Stimulated activated naive CD8-positive, alpha-beta T cell treated with anti-CD3 and anti-CD28 coated beads, Interleukin-15, amount 100 ng/mL, for 72 hours (primary cell): ENCODE results near the gene UST.
"Not testable (repeated sequence)": the region's sequence is repeated elsewhere in the genome, so short reads cannot be mapped to it uniquely, and the experiment has no call there.

Experiments
- ATAC-seq: fragments of 150-1000 bp; cut with Tn5 transposase; 2 replicates; pipeline ENCODE4 v1.10.0; 2021; ENCODE audit warnings: mild to moderate bottlenecking, moderate library complexity
- DNase-seq, 2 donors: peaks; one replicate each; pipeline ENCODE4 v3.0.0; 2021 to 2022
- H3K27ac Mint-ChIP-seq, 2 donors: one replicate each; pipeline ENCODE4 v1.8.0; 2022; ENCODE audit warnings: mild to moderate bottlenecking in 2 of 2, mixed read lengths in 2 of 2, moderate library complexity in 2 of 2
- H3K27me3 Mint-ChIP-seq: one replicate; pipeline ENCODE4 v1.8.0; 2022; ENCODE audit warnings: mixed read lengths
- H3K4me1 Mint-ChIP-seq: one replicate; pipeline ENCODE4 v1.8.0; 2022; ENCODE audit warnings: mild to moderate bottlenecking, mixed read lengths
- H3K4me3 Mint-ChIP-seq, 2 donors: one replicate each; pipeline ENCODE4 v1.8.0; 2022; ENCODE audit warnings: mild to moderate bottlenecking in 2 of 2, mixed read lengths in 2 of 2, moderate library complexity in 1 of 2
- H3K9me3 Mint-ChIP-seq, 2 donors: one replicate each; pipeline ENCODE4 v1.8.0; 2022; ENCODE audit warnings: mixed read lengths in 2 of 2

The UST gene

GRCh38 chr6:149024361-149024760, 277.5 kb downstream of the UST start:
- no peak overlapping the region for H3K4me3 Mint-ChIP-seq
- H3K27me3 Mint-ChIP-seq: no peaks in the 10 kb centered on the region
- no peak overlapping the region for H3K27ac Mint-ChIP-seq
- no peaks in the 10 kb centered on the region for H3K9me3 Mint-ChIP-seq
- DNase-seq (no peak), ATAC-seq (no peak)
- H3K4me1 Mint-ChIP-seq: peaks cover 11% of the 10 kb centered on the region

GRCh38 chr6:149025061-149025460, 278.2 kb downstream of the UST start:
- ATAC-seq (no peak), DNase-seq (no peak)
- Mint-ChIP-seq H3K27ac (no peak overlapping the region), H3K9me3 (no peaks in the 10 kb centered on the region), H3K27me3 (no peaks in the 10 kb centered on the region), H3K4me1 (peaks cover 18% of the 10 kb centered on the region), H3K4me3 (no peak overlapping the region)

GRCh38 chr6:149026530-149026942, 279.7 kb downstream of the UST start:
- peak; percentile 19 to 36 for DNase-seq
- peak; percentile 63 for ATAC-seq

GRCh38 chr6:149027484-149027883, 280.7 kb downstream of the UST start:
- Mint-ChIP-seq H3K27me3 (no peaks in the 10 kb centered on the region), H3K4me3 (no peak overlapping the region), H3K4me1 (peaks cover 41% of the 10 kb centered on the region), H3K9me3 (no peaks in the 10 kb centered on the region), H3K27ac (no peak overlapping the region)
- DNase-seq (no peak), ATAC-seq (no peak)

More at GRCh38 chr6:149026530-149026942, 279.7 kb downstream of the UST start:
- peaks cover 31% of the 10 kb centered on the region for H3K4me1 Mint-ChIP-seq
- no peak overlapping the region for H3K4me3 Mint-ChIP-seq
- no peaks in the 10 kb centered on the region for H3K27me3 Mint-ChIP-seq
- no peaks in the 10 kb centered on the region for H3K9me3 Mint-ChIP-seq
- no peak overlapping the region for H3K27ac Mint-ChIP-seq

- DNase-seq (peak; percentile 64 to 67), ATAC-seq (no peak)
- no peaks in the 10 kb centered on the region for H3K9me3 Mint-ChIP-seq
- peaks cover 55% of the 10 kb centered on the region for H3K4me1 Mint-ChIP-seq
- no peak overlapping the region for H3K27ac Mint-ChIP-seq
- H3K4me3 Mint-ChIP-seq: peak overlapping the region in 1 of 2 donors; percentile 72
- no peaks in the 10 kb centered on the region for H3K27me3 Mint-ChIP-seq
Measured at GRCh38 chr6:149028767-149029405, 282.1 kb downstream of the UST start.

GRCh38 chr6:149031201-149031858, 284.5 kb downstream of the UST start:
- DNase-seq (no peak), ATAC-seq (no peak)
- H3K9me3 Mint-ChIP-seq: no peaks in the 10 kb centered on the region
- H3K27me3 Mint-ChIP-seq: no peaks in the 10 kb centered on the region
- peak overlapping the region; percentile 71 for H3K4me3 Mint-ChIP-seq
- H3K27ac Mint-ChIP-seq: peak overlapping the region; percentile 49 to 81
- peaks cover 71% of the 10 kb centered on the region for H3K4me1 Mint-ChIP-seq

GRCh38 chr6:149031859-149032598, 285.2 kb downstream of the UST start:
- Mint-ChIP-seq H3K27ac (peak overlapping the region; percentile 72 to 81), H3K9me3 (no peaks in the 10 kb centered on the region), H3K27me3 (peaks cover 6% of the 10 kb centered on the region), H3K4me3 (peak overlapping the region; percentile 71), H3K4me1 (peaks cover 76% of the 10 kb centered on the region)
- peak in 1 of 2 donors; percentile 29 for DNase-seq
- peak; percentile 26 for ATAC-seq

- peaks cover 79% of the 10 kb centered on the region for H3K4me1 Mint-ChIP-seq
- ATAC-seq: peak; percentile 93
Measured at GRCh38 chr6:149032599-149033405, 286.0 kb downstream of the UST start.

GRCh38 chr6:149033454-149033853, 286.6 kb downstream of the UST start:
- Mint-ChIP-seq H3K4me1 (peaks cover 83% of the 10 kb centered on the region), H3K27ac (peak overlapping the region; percentile 60 to 95), H3K4me3 (peak overlapping the region; percentile 15 to 71), H3K9me3 (no peaks in the 10 kb centered on the region), H3K27me3 (peaks cover 7% of the 10 kb centered on the region)
- ATAC-seq: peak; percentile 61
- DNase-seq: peak; percentile 16 to 44

More at GRCh38 chr6:149032599-149033405, 286.0 kb downstream of the UST start:
- Mint-ChIP-seq H3K27me3 (peaks cover 7% of the 10 kb centered on the region), H3K9me3 (no peaks in the 10 kb centered on the region), H3K27ac (peak overlapping the region; percentile 60 to 95), H3K4me3 (peak overlapping the region; percentile 71)
- DNase-seq: peak; percentile 69 to 84

GRCh38 chr6:149035766-149036165, 288.9 kb downstream of the UST start:
- Mint-ChIP-seq H3K27ac (no peak overlapping the region), H3K9me3 (no peaks in the 10 kb centered on the region), H3K4me3 (no peak overlapping the region), H3K4me1 (peaks cover 80% of the 10 kb centered on the region), H3K27me3 (peaks cover 7% of the 10 kb centered on the region)
- ATAC-seq (no peak), DNase-seq (no peak)

- Mint-ChIP-seq H3K4me3 (no peak overlapping the region), H3K4me1 (peaks cover 66% of the 10 kb centered on the region), H3K27me3 (peaks cover 7% of the 10 kb centered on the region), H3K27ac (no peak overlapping the region), H3K9me3 (no peaks in the 10 kb centered on the region)
- DNase-seq: no peak
- ATAC-seq: no peak
Measured at GRCh38 chr6:149037051-149037671, 290.3 kb downstream of the UST start.

- peak; percentile 94 for ATAC-seq
- not testable (repeated sequence) for H3K27ac Mint-ChIP-seq
- peaks cover 47% of the 10 kb centered on the region for H3K4me1 Mint-ChIP-seq
Measured at GRCh38 chr6:149039025-149039424, 292.2 kb downstream of the UST start.

GRCh38 chr6:149041953-149042352, 295.1 kb downstream of the UST start:
- DNase-seq (no peak), ATAC-seq (no peak)
- Mint-ChIP-seq H3K27me3 (peaks cover 2% of the 10 kb centered on the region), H3K4me1 (peaks cover 38% of the 10 kb centered on the region), H3K27ac (no peak overlapping the region), H3K9me3 (no peaks in the 10 kb centered on the region), H3K4me3 (no peak overlapping the region)

More at GRCh38 chr6:149039025-149039424, 292.2 kb downstream of the UST start:
- DNase-seq: peak in 1 of 2 donors; percentile 48
- not testable (repeated sequence) for H3K9me3 Mint-ChIP-seq, H3K4me3 Mint-ChIP-seq, H3K27me3 Mint-ChIP-seq

- Mint-ChIP-seq H3K4me1 (peaks cover 37% of the 10 kb centered on the region), H3K9me3 (no peaks in the 10 kb centered on the region), H3K27me3 (no peaks in the 10 kb centered on the region), H3K27ac (no peak overlapping the region), H3K4me3 (no peak overlapping the region)
- ATAC-seq (no peak), DNase-seq (peak in 1 of 2 donors; percentile 47)
Measured at GRCh38 chr6:149043476-149044130, 296.8 kb downstream of the UST start.
